Large intestine (tissue), 3 donors: Measurements from ENCODE around the gene LAMC3. TPM values are rescaled to one million over a fixed set of nuclear protein-coding genes. Genes with fewer than 3 reads are reported as not detected.
"Not testable (repeated sequence)": the region's sequence is repeated elsewhere in the genome, so short reads cannot be mapped to it uniquely, and the experiment has no call there.

ENCODE experiments used
- DNase-seq, 2 donors: peaks; one replicate each; pipeline versions ENCODE4 v3.0.0 to v3.0.0-alpha.2; 2013
- H3K27ac ChIP-seq: one replicate; pipeline ENCODE4 v1.5.1; 2013; ENCODE audit warnings: low read length
- H3K27me3 ChIP-seq: 2 replicates; pipeline ENCODE4 v1.6.1; 2013; ENCODE audit warnings: low read length; ENCODE audit not compliant: control insufficient read depth, insufficient read depth
- H3K36me3 ChIP-seq: 2 replicates; pipeline ENCODE4 v1.6.1; 2013; ENCODE audit warnings: low read length; ENCODE audit not compliant: control insufficient read depth, insufficient read depth
- H3K4me1 ChIP-seq: one replicate; pipeline ENCODE4 v1.6.1; 2013; ENCODE audit warnings: low read length; ENCODE audit not compliant: control insufficient read depth, insufficient read depth
- H3K4me3 ChIP-seq: one replicate; pipeline ENCODE4 v1.5.1; 2013; ENCODE audit warnings: low read length
- H3K9me3 ChIP-seq: one replicate; pipeline ENCODE4 v1.6.1; 2013; ENCODE audit warnings: mild to moderate bottlenecking, low read depth, low read length, moderate library complexity; ENCODE audit not compliant: control insufficient read depth
- WGBS: methylation state at CpG from one replicate; pipeline ENCODE4 v1.1.5; 2013; ENCODE audit warnings: low lambda C conversion rate; ENCODE audit not compliant: insufficient coverage; 5-methylcytosine and 5-hydroxymethylcytosine counted together
- polyA plus RNA-seq: library from polyadenylated mRNA; unstranded; fragments of 120-200 nt; gene quantifications from one replicate; pipeline ENCODE4 v1.2.1, GENCODE V29; 2013

Gene LAMC3
- polyA plus RNA-seq, 1 donor: 0.66 TPM

DNA sequence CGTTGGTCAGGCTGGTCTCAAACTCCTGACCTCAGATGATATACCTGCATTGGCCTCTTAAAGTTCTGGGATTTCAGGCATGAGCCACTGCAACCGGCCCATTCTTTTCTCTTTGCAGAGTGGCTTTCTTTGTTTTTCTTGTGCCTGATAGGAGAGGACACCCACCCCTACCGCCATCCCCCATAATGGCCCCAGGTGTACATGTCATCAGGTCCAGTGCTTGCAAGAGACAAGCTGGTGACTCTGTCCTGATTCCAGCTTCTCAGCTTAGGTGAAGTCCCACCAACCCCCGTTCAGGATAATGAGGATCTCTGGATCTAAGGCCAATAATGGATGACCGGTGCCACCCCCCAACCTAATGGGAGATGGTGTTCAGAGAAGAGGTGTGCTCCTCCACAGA lies 85.0 kb downstream of the LAMC3 start:
- peaks cover 44% of the 10 kb centered on the region for H3K27me3 ChIP-seq
- no peaks in the 10 kb centered on the region for H3K36me3 ChIP-seq
- H3K4me1 ChIP-seq: peaks cover 4% of the 10 kb centered on the region
- H3K4me3 ChIP-seq: no peak overlapping the region
- no peak overlapping the region for H3K27ac ChIP-seq
- DNase-seq: no peak
- H3K9me3 ChIP-seq: no peaks in the 10 kb centered on the region
- WGBS: no CpG with 5 or more reads among the region's 5 CpGs

DNA sequence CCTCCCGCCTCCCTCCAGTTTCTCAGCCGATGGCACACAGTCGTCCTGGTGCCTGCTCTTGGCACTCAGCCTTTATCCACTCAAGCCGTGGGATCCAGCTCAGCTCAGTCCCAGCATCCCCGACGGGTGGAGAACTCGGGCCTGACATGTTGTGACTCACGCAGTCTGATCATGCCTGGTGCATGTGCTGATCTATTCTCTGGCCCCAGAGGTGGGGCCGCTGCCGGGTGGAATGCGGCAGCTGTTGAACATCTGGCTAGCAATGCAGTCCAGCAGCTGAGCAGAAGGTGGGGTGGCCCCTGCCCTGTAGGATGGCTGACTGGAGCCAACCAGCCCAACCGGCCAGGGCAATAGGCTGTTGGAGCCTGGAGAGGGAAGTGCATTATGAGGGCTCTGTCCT lies 85.6 kb downstream of the LAMC3 start:
- no CpG with 5 or more reads among the region's 12 CpGs for WGBS
- Histone ChIP-seq H3K4me1 (peaks cover 4% of the 10 kb centered on the region), H3K36me3 (no peaks in the 10 kb centered on the region), H3K27me3 (peaks cover 44% of the 10 kb centered on the region), H3K4me3 (no peak overlapping the region), H3K9me3 (no peaks in the 10 kb centered on the region), H3K27ac (no peak overlapping the region)
- no peak for DNase-seq

DNA sequence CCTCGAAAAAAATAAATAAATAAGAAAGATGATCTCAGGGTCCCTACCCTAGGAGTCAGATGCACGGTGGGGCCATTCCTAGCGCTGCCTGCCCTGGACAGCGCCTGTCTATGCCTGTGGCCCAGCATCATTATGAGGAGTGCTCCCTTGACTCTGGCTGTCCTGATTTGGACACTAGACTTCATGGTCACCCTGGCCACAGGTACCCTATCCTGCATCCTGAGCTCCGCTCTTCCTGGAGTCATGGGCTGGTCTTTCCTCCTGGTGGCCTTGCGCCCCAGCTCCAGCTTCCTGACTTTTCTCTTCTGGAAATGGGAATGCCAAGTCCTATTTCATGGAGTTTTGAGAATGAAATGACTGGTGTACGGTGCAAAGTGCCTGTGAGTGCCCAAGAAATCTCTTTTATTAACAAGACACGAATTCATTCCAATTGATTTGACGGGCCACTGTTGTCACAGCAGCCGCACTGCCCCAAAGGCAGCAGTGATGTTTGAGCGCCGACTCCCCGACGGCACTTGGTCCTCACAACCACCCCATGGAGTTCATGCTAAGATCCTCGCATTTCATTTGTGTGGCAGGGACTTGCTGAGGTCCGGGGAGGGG lies 86.8 kb downstream of the LAMC3 start:
- WGBS: 100% methylated on average over 1 of the region's 16 CpGs
- peaks cover 4% of the 10 kb centered on the region for H3K4me1 ChIP-seq
- no peak overlapping the region for H3K27ac ChIP-seq
- H3K36me3 ChIP-seq: no peaks in the 10 kb centered on the region
- DNase-seq: peak in 1 of 2 donors; percentile 32
- H3K9me3 ChIP-seq: no peaks in the 10 kb centered on the region
- peak overlapping the region; percentile 6 for H3K4me3 ChIP-seq
- H3K27me3 ChIP-seq: peaks cover 44% of the 10 kb centered on the region

DNA sequence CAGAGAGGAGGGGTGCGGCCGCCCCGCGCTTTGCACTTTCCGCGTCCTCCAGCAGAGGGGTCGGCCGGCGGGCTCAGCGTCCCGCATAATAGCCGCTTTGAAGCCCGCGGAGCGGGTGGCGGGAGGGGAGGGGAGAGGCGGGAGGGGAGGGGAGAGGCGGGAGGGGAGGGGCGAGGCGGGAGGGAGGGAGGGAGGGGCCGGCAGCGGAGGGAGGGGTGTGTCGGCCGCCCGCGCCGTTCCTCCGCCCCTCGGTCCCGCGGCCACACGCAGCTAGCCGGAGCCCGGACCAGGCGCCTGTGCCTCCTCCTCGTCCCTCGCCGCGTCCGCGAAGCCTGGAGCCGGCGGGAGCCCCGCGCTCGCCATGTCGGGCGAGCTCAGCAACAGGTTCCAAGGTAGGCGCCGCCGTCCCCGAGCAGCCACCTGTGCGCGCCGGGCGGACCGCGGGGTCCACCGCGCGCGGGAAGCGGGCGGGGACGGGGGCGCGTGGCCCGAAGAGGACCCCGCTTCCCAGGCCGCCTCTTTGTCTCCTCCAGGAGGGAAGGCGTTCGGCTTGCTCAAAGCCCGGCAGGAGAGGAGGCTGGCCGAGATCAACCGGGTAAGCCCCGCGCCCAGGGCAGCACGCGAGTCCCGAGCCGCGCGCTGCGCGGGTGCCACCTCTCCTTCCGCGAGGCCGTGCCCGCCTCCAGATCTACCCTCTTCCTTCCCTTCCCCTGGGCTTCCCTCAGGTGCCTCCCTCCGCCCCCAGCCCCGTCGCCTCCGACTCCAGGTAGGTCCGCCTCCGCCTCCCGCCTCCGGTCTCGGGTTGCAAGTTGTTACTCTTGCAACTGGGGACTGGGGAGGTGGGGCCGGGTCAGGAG lies 87.5 kb downstream of the LAMC3 start, which contains the start of gene AIF1L:
AIF1L (plus strand) TSS at position 263 of the 857 bp plus-strand sequence; CDS start at position 362, 99 bp downstream.
- H3K27ac ChIP-seq: no peak within 1 kb of the TSS
- peak within 1 kb of the TSS; percentile 26 for H3K4me3 ChIP-seq
- no peaks in the 10 kb centered on the region for H3K9me3 ChIP-seq
- no CpG with 5 or more reads among the region's 99 CpGs for WGBS
- no peaks in the 10 kb centered on the region for H3K36me3 ChIP-seq
- peak; percentile 24 to 54 for DNase-seq
- peaks cover 44% of the 10 kb centered on the region for H3K27me3 ChIP-seq
- peaks cover 4% of the 10 kb centered on the region for H3K4me1 ChIP-seq

DNA sequence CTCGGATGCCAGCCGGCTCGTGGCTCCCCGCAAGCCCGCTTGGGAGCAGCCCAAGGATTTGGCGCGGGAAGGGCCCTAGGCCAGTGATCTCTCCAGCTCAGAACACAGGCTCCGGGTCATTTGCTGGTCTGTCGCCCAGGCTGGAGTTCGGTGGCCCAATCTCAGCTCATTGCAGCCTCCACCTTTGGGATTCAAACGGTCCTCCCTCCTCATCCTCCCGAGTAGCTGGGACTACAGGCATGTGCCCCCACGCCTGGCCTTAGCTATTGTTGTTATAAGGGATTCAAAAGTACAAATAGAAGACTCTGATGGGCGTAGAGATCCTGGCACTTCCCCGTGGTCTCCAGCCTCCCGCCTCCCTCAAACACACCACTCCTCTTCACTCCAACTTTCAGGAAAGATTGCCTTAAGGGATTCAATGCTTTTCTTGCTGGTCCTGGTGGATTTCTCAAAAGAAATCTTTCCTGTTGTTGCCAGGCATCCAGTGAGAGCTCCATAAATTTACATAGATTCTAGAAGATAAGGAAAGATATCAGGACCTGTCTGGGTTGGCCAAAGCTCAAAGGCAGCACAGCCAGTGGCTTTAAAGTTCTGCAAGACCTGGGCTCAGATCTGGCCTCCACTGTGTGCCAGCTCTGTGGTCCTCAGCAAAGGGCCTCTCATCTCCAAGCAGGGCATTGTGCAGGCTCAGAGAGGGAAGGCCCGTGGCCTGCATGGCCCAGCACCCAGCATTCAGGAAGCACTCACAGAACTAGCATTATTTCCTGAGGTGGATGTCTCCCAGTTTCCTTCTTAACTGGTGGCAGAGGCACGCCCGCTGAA lies 88.4 kb downstream of the LAMC3 start:
- no CpG with 5 or more reads among the region's 19 CpGs for WGBS
- H3K9me3 ChIP-seq: no peaks in the 10 kb centered on the region
- DNase-seq: no peak
- no peaks in the 10 kb centered on the region for H3K36me3 ChIP-seq
- H3K27me3 ChIP-seq: peaks cover 44% of the 10 kb centered on the region
- H3K4me1 ChIP-seq: peaks cover 4% of the 10 kb centered on the region
- H3K27ac ChIP-seq: no peak overlapping the region
- H3K4me3 ChIP-seq: peak overlapping the region; percentile 26

DNA sequence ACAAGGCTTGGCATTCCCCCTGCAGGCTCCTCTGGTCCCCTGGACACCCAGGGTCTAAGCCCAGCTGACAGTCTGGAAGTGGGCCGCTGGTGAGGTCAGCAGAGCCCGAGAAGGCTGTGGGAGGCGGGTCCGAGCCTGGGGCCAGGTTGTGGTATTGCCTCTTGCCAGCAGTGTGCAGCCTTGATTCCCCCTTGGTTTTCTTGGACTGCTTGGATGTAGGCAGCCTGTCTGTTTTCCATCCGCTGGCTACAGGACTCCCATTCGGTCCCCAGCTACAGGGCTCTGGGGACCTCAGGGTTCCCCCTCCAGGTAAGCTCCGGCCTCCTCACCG lies 88.9 kb downstream of the LAMC3 start:
- peaks cover 44% of the 10 kb centered on the region for H3K27me3 ChIP-seq
- no CpG with 5 or more reads among the region's 8 CpGs for whole genome bisulfite sequencing
- no peak overlapping the region for H3K27ac ChIP-seq
- no peaks in the 10 kb centered on the region for H3K36me3 ChIP-seq
- H3K4me3 ChIP-seq: no peak overlapping the region
- no peaks in the 10 kb centered on the region for H3K9me3 ChIP-seq
- H3K4me1 ChIP-seq: peaks cover 4% of the 10 kb centered on the region
- DNase-seq: no peak

DNA sequence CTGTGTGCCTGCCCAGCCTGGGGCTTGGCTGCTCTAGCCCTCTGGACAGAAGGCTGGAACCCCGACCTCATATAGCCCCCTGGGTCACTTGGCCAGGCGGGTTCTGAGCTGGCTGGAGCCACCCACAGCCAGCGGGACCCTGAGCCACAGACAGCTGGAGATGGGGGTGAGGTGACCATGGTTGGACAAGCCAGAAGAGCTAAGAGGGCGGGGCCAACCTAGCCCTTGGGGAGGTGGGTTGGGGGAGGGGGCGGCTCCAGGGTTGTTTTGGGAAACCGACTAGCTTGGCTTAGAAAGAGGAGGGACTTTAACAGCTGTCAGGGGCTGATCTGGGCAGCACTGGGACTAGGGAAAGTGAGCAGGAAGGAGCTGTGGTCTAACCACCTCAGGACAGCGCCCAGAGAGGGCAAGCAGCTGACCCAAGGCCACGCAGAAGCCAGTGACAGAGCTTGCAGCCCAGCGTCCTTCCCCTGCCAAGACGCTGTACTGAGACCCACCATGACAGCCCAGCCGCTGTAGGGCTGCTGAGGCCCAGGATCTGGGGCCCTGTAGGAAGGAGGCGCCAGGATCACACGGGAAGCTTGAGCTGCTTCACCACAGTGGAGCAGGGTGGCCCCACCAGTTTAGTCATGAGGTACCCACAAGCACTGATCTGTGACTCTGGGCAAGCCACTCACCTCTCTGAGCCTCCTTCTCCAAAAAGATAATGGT lies 89.6 kb downstream of the LAMC3 start:
- no peak for DNase-seq
- H3K9me3 ChIP-seq: no peaks in the 10 kb centered on the region
- 0% methylated on average over 1 of the region's 13 CpGs for WGBS
- no peak overlapping the region for H3K27ac ChIP-seq
- H3K27me3 ChIP-seq: peaks cover 44% of the 10 kb centered on the region
- peaks cover 4% of the 10 kb centered on the region for H3K4me1 ChIP-seq
- no peak overlapping the region for H3K4me3 ChIP-seq
- no peaks in the 10 kb centered on the region for H3K36me3 ChIP-seq

DNA sequence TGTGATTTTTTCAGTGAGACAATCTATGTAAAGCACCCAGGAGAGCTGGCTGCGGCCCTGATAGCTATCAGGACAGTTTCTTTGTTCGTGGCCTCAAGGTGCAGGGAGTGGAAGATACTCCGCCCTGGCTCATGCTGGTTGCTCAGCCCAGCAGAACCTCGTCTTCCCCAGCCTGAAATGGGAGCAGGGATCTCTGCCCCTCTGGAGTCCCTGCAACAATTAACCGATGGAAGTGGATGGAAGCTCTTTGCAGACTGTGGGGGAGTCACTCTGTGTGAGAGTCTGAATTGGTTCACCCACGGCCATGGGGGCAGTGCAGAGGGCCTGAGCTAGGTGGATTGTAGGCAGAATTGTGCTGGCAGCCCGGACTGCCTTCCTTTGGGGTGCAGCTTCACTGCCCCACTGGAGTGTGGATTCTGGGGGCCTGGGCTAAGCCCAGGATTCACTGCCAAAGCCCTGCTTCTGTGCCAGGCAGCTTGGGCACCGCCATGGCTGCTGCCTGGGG lies 90.2 kb downstream of the LAMC3 start:
- H3K36me3 ChIP-seq: no peaks in the 10 kb centered on the region
- peaks cover 42% of the 10 kb centered on the region for H3K27me3 ChIP-seq
- WGBS: no CpG with 5 or more reads among the region's 8 CpGs
- DNase-seq: no peak
- H3K4me1 ChIP-seq: peaks cover 4% of the 10 kb centered on the region
- no peak overlapping the region for H3K27ac ChIP-seq
- H3K9me3 ChIP-seq: no peaks in the 10 kb centered on the region
- no peak overlapping the region for H3K4me3 ChIP-seq

DNA sequence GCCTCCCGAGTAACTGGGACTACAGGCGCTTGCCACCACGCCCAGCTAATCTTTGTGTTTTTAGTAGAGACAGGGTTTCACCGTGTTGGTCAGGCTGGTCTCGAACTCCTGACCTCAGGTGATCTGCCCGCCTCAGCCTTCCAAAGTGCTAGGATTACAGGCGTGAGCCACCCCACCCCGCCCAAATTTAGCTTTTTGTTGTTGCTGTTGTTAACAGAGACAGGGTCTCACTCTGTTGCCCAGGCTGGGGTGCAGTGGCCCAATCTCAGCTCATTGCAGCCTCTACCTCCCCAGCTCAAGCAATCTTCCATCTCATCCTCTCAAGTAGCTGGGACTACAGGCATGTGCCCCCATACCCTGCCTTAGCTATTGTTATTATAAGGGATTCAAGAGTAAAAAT lies 90.9 kb downstream of the LAMC3 start:
- H3K9me3 ChIP-seq, H3K4me3 ChIP-seq, DNase-seq, H3K27ac ChIP-seq, H3K4me1 ChIP-seq, H3K36me3 ChIP-seq: not testable (repeated sequence)
- H3K27me3 ChIP-seq: peaks cover 35% of the 10 kb centered on the region
- no CpG with 5 or more reads among the region's 8 CpGs for WGBS

DNA sequence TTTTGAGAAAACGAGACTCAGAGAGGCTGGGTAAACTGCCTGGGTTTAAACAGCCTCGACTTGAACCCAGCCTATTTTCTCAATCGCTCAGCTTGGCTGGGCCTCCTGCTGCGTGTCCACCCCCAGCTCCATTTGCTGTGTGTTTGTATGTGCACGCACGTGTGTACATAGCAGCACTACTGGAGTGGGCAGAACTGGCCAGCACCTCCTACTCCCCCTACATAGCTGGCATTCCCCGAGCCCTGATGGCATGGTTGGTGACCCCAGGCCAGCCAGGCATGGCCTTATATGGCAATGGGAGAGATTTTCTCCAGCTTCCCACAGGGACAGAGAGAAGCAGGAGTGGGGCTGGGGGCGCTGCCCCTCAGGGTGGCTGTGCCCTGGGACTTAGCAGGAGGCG lies 91.5 kb downstream of the LAMC3 start:
- Histone ChIP-seq H3K4me3 (no peak overlapping the region), H3K36me3 (no peaks in the 10 kb centered on the region), H3K9me3 (no peaks in the 10 kb centered on the region), H3K27ac (no peak overlapping the region), H3K4me1 (peaks cover 4% of the 10 kb centered on the region), H3K27me3 (peaks cover 30% of the 10 kb centered on the region)
- DNase-seq: no peak
- no CpG with 5 or more reads among the region's 9 CpGs for WGBS
